ENCODE data around the gene TBC1D22B.

DNA sequence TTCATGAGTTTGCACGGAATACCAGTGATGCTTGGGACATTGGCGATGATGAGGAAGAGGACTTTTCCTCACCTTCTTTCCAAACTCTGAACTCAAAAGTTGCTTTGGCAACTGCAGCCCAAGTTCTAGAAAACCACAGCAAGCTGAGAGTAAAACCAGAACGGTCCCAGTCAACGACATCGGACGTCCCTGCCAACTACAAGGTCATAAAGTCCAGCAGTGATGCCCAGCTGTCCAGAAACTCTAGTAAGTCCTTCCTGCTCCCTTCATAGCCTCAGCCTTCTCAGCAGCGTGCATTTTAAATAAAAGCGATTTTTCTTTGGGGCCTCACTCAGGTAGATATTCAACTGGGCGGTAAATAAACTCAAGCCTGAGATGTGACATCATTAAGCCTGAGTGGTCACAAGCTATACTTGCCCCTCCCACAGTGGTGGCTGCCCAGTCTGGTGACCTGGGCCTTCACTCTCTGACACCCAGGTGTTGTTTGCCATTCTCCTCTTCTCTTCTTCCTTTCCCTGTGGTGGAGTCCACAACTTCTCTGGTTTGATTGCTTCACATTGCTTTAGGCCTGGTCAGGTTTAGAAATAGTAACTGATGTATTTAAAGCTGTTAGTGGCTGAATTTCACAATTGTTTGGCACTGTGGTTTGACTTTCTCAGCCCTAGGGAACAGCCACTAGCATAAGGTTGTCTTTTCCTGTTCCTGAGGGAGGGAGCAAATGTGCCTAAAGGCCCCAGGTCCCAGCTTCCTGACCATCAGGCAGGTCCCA lies 22.0 kb downstream of the TBC1D22B start:
- TF ChIP-seq EZH2phosphoT487 (IDR thresholded peaks at IDR 0.05; ENCODE audit: borderline replicate concordance, low read depth, low read length): no peak
- TF ChIP-seq, protein P1, sequence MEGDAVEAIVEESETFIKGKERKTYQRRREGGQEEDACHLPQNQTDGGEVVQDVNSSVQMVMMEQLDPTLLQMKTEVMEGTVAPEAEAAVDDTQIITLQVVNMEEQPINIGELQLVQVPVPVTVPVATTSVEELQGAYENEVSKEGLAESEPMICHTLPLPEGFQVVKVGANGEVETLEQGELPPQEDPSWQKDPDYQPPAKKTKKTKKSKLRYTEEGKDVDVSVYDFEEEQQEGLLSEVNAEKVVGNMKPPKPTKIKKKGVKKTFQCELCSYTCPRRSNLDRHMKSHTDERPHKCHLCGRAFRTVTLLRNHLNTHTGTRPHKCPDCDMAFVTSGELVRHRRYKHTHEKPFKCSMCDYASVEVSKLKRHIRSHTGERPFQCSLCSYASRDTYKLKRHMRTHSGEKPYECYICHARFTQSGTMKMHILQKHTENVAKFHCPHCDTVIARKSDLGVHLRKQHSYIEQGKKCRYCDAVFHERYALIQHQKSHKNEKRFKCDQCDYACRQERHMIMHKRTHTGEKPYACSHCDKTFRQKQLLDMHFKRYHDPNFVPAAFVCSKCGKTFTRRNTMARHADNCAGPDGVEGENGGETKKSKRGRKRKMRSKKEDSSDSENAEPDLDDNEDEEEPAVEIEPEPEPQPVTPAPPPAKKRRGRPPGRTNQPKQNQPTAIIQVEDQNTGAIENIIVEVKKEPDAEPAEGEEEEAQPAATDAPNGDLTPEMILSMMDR (conservative IDR thresholded peaks at IDR 0.05; ENCODE audit: low read length): no peak
